A549 (cell line): ENCODE results near the gene TTC7B.

Experiments
- CEBPB ChIP-seq, 2 experiments: fragments of >200 bp in 1 of 2; sonication (Bioruptor Twin) in 1 of 2; formaldehyde crosslinking in 1 of 2; IDR thresholded peaks; 2 replicates each; pipeline ENCODE4 v1.6.1; 2012 to 2016
- CHD2 ChIP-seq: fragments of 150-350 bp; IDR thresholded peaks from 2 replicates; pipeline ENCODE4 v1.6.1; 2014; ENCODE audit warnings: low read length; ENCODE audit not compliant: partially characterized antibody
- HDAC2 ChIP-seq: fragments of 200-600 bp; sonication (generic); IDR thresholded peaks from 2 replicates; pipeline ENCODE4 v1.6.1; 2016
- HOXA7 ChIP-seq: fragments of 250-450 bp; sonication (Bioruptor Pico); IDR thresholded peaks from 2 replicates; pipeline ENCODE4 v1.5.0; 2020; ENCODE audit warnings: mild to moderate bottlenecking, moderate library complexity
- RAD21 ChIP-seq, 2 experiments: fragments of >200 bp in 1 of 2; sonication (Bioruptor Twin) in 1 of 2; formaldehyde crosslinking in 1 of 2; IDR thresholded peaks in 1 of 2; conservative IDR thresholded peaks in 1 of 2; 2 replicates in 1 of 2; 3 replicates in 1 of 2; pipeline ENCODE4 v1.6.1; 2012 to 2018; ENCODE audit warnings: inconsistent platforms in 1 of 2
- TF ChIP-seq, protein P1 (sequence below): fragments of >200 bp; sonication (Bioruptor Twin); formaldehyde crosslinking; IDR thresholded peaks from 3 replicates; pipeline ENCODE4 v1.5.1; 2016

DNA sequence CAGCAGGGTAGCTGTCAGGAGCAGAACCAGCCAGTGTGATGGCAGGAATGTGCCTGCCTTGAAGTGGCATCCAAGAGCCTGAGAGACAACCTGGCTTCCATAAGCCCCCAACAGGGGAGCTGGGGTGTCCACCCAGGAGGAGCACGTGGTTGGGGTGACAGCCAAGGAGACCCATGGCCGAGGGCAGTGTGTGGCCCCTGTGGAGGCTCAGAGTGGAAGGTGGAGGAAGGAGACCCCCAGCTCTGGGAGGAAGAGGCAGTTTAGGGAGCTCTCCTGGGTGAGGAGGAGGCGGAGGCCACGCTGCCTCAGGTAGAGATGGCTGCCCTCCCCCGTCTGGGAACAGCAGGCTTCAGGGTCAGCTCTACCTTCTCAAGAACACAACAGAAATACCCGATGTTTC lies 272.4 kb downstream of the TTC7B start:
- TF ChIP-seq CHD2, result no peak
- no peak for TF ChIP-seq CEBPB (IDR thresholded peaks at IDR 0.05)
- no peak for TF ChIP-seq RAD21 (conservative IDR thresholded peaks at IDR 0.05 in 1 of 2, IDR thresholded peaks at IDR 0.05 in 1 of 2)
- TF ChIP-seq, protein P1, sequence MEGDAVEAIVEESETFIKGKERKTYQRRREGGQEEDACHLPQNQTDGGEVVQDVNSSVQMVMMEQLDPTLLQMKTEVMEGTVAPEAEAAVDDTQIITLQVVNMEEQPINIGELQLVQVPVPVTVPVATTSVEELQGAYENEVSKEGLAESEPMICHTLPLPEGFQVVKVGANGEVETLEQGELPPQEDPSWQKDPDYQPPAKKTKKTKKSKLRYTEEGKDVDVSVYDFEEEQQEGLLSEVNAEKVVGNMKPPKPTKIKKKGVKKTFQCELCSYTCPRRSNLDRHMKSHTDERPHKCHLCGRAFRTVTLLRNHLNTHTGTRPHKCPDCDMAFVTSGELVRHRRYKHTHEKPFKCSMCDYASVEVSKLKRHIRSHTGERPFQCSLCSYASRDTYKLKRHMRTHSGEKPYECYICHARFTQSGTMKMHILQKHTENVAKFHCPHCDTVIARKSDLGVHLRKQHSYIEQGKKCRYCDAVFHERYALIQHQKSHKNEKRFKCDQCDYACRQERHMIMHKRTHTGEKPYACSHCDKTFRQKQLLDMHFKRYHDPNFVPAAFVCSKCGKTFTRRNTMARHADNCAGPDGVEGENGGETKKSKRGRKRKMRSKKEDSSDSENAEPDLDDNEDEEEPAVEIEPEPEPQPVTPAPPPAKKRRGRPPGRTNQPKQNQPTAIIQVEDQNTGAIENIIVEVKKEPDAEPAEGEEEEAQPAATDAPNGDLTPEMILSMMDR, result no peak
- TF ChIP-seq HOXA7 (CRISPR knock-in tag), result no peak
- no peak for TF ChIP-seq HDAC2
